ENCODE data around the gene SYNGR1. TPM values are rescaled to one million over a fixed set of nuclear protein-coding genes. Genes with fewer than 3 reads are reported as not detected.

The SYNGR1 gene
- total and polyA plus RNA-seq, 2 of the 8 experiments (the other 6 are each of a cell fraction or from before 2014, with no cell fraction given) = 32.5 to 84.7 TPM

GRCh38 chr22:39364714-39365491 is 15.1 kb downstream of the SYNGR1 start (continued):
- TF ChIP-seq BACH1 (IDR thresholded peaks at IDR 0.05; ENCODE audit: low read length) (no peak), SP1 (IDR thresholded peaks at IDR 0.05; ENCODE audit: low read depth, low read length) (no peak)
